Glutamatergic neuron (in vitro differentiated cells): ENCODE data around the gene GNB1. TPM values are rescaled to one million over a fixed set of nuclear protein-coding genes. Genes with fewer than 3 reads are reported as not detected.
"Not testable (repeated sequence)": the region's sequence is repeated elsewhere in the genome, so short reads cannot be mapped to it uniquely, and the experiment has no call there.

Experiments used
- DNase-seq: peaks from one replicate; pipeline ENCODE4 v3.0.0; 2022
- H3K27ac Mint-ChIP-seq: one replicate; pipeline ENCODE4 v1.8.0; 2020; ENCODE audit warnings: mild to moderate bottlenecking, mixed read lengths, inconsistent platforms; ENCODE audit not compliant: unreplicated experiment
- H3K27me3 Mint-ChIP-seq: one replicate; pipeline ENCODE4 v1.8.0; 2020; ENCODE audit warnings: mild to moderate bottlenecking, moderate library complexity, mixed read lengths, inconsistent platforms; ENCODE audit not compliant: unreplicated experiment
- H3K36me3 Mint-ChIP-seq: one replicate; pipeline ENCODE4 v1.8.0; 2020; ENCODE audit warnings: mild to moderate bottlenecking, mixed read lengths, inconsistent platforms; ENCODE audit not compliant: unreplicated experiment
- H3K4me1 Mint-ChIP-seq: one replicate; pipeline ENCODE4 v1.8.0; 2020; ENCODE audit warnings: mild to moderate bottlenecking, low read depth, mixed read lengths, inconsistent platforms; ENCODE audit not compliant: unreplicated experiment
- H3K4me3 Mint-ChIP-seq: one replicate; pipeline ENCODE4 v1.8.0; 2020; ENCODE audit warnings: mild to moderate bottlenecking, mixed read lengths, inconsistent platforms; ENCODE audit not compliant: unreplicated experiment
- H3K9me3 Mint-ChIP-seq: one replicate; pipeline ENCODE4 v1.8.0; 2020; ENCODE audit warnings: mild to moderate bottlenecking, moderate library complexity, mixed read lengths, inconsistent platforms; ENCODE audit not compliant: unreplicated experiment
- total RNA-seq: library from RNA; stranded (reverse); fragmentation: NEBNext Ultra II Directional; extraction: Animal tissue kit (Norgen Biotek cat#: 25700); gene quantifications from one replicate; pipeline ENCODE4 v1.2.1, GENCODE V29; 2021; ENCODE audit not compliant: unreplicated experiment

GNB1 gene
- total RNA-seq, 1 donor from 2014 or later = 734 TPM

DNA sequence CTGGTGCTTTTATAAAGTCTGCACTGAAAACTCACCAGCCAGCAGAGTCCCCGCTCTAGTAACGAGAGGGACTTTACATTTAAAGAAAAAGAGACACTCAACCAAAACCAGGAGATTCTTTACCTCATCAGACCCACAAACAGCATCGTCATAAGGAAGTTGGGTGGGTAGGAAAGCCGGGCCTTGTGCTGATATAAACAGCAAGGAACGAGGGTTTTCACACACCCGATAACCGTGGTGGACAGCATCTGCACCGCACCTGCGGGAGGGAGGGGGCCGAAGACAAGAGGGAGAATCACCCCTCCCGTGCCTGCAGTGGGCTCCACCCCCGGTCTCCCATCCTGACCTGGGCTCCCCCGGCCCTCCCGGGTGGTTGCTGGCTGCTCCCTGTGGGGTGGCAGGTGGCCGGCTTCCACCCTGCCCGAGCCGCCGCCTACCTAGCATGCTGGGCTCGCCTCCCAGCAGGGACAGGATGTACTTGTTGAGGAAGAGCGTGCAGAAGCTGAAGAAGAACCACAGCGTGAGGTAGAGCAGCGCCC is 152.0 kb downstream of the GNB1 start:
- not testable (repeated sequence) for H3K9me3 Mint-ChIP-seq, H3K36me3 Mint-ChIP-seq, H3K4me3 Mint-ChIP-seq, H3K4me1 Mint-ChIP-seq, H3K27ac Mint-ChIP-seq, H3K27me3 Mint-ChIP-seq, DNase-seq

DNA sequence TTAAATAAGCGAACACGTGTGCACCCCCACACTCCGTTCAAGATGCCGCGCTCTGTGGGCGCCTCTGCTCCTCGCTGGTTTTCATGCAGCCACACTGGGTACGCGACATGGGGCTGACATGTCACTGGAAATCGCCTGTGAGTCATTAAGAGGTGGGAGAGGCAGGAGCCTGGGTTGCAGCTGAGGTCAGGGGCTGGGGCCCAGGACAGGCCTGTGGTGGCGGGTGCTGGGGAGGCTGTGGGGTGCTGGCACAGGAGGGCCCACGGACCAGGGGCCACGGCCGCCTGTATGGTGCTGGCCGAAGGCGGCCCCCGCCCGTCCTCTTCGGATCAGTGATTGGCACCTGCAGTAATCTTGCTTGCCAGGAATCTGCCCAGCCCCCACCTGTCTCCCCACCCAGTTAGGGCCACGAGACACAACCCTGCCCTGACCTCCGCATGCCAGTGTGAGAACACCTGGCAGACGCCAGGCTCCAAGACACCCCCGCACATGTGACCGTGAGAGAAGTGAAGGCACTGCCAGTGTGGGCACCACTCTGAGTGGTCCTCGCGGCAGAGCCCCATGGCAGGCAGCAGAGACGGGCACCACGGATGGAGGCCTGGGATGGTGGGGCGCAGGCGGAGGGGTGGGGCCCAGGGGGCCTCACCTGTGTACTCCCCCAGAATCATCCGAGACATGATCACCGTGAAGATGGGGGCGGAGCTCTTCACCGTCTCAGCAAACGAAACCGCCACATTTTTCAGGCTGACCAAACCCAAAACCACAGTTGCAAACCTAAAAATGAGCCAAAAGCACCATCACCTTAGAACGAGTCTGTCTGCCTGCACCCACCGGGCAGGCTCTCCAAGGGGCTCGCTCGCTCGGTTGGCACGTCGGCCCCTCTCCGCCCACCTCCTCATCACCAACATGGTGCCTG is 153.0 kb downstream of the GNB1 start:
- H3K27ac Mint-ChIP-seq, H3K4me3 Mint-ChIP-seq, H3K4me1 Mint-ChIP-seq, DNase-seq, H3K27me3 Mint-ChIP-seq, H3K9me3 Mint-ChIP-seq, H3K36me3 Mint-ChIP-seq: not testable (repeated sequence)

Other genes with a start within 250 kb of the GNB1 start
- 32.7 TPM for gene CDK11B, start 232.1 kb downstream of the GNB1 start, total RNA-seq
- 151 TPM for gene SLC35E2B, start 198.3 kb downstream of the GNB1 start, total RNA-seq
- gene CDK11A, start 166.7 kb downstream of the GNB1 start, total RNA-seq = 62.8 TPM
- 66.0 TPM for gene NADK, start 112.6 kb downstream of the GNB1 start, total RNA-seq
- gene CALML6, start 24.2 kb upstream of the GNB1 start, total RNA-seq = 5.2 TPM
- gene TMEM52, start 28.2 kb upstream of the GNB1 start, total RNA-seq = 5.4 TPM
- not detected for gene CFAP74, start 112.7 kb upstream of the GNB1 start, total RNA-seq
- 2.5 TPM for gene GABRD, start 128.3 kb upstream of the GNB1 start, total RNA-seq
- 120 TPM for gene PRKCZ, start 159.3 kb upstream of the GNB1 start, total RNA-seq